MM.1S (cell line): Measurements from ENCODE around the gene ATF7IP.

Source experiments
- DNase-seq: peaks from one replicate; pipeline ENCODE4 v3.0.0-alpha.2; 2015
- H2AFZ ChIP-seq: fragments of 300-600 bp; sonication (generic); 2 replicates; pipeline ENCODE4 v1.6.0; 2016; ENCODE audit warnings: antibody characterized with exemption, low read length
- H3F3A ChIP-seq: fragments of 300-600 bp; sonication (generic); 2 replicates; pipeline ENCODE4 v1.6.1; 2016; ENCODE audit warnings: mild to moderate bottlenecking, antibody characterized with exemption, low read length, moderate library complexity, mixed read lengths; ENCODE audit not compliant: insufficient read depth
- H3K27ac ChIP-seq: fragments of 300-600 bp; sonication (generic); 2 replicates; pipeline ENCODE4 v1.5.1; 2016; ENCODE audit warnings: mild to moderate bottlenecking, low read length
- H3K27me3 ChIP-seq: fragments of 300-600 bp; sonication (generic); replicated peaks from 2 replicates; pipeline ENCODE4 v1.6.0; 2016; ENCODE audit warnings: low read length; ENCODE audit not compliant: insufficient read depth
- H3K36me3 ChIP-seq: fragments of 300-600 bp; sonication (generic); replicated peaks from 2 replicates; pipeline ENCODE4 v1.6.1; 2016; ENCODE audit warnings: mild to moderate bottlenecking, low read length, mixed read lengths; ENCODE audit not compliant: insufficient read depth
- H3K4me1 ChIP-seq: fragments of 300-600 bp; sonication (generic); 2 replicates; pipeline ENCODE4 v1.6.1; 2016; ENCODE audit warnings: low read length, mixed read lengths
- H3K4me2 ChIP-seq: fragments of 300-600 bp; sonication (generic); 2 replicates; pipeline ENCODE4 v1.6.0; 2016; ENCODE audit warnings: low read depth, low read length
- H3K4me3 ChIP-seq: fragments of 300-600 bp; sonication (generic); 2 replicates; pipeline ENCODE4 v1.5.1; 2016; ENCODE audit warnings: low read length, mixed read lengths
- H3K79me2 ChIP-seq: fragments of 300-600 bp; sonication (generic); 2 replicates; pipeline ENCODE4 v1.6.1; 2016; ENCODE audit warnings: mixed run types, low read length, mixed read lengths
- H3K9ac ChIP-seq: fragments of 300-600 bp; sonication (generic); 2 replicates; pipeline ENCODE4 v1.6.1; 2016; ENCODE audit warnings: low read length, mixed read lengths
- H3K9me2 ChIP-seq: fragments of 300-600 bp; sonication (generic); replicated peaks from 2 replicates; pipeline ENCODE4 v1.6.1; 2016; ENCODE audit warnings: mild to moderate bottlenecking, low read length, mixed read lengths; ENCODE audit not compliant: insufficient read depth
- H3K9me3 ChIP-seq: fragments of 300-600 bp; sonication (generic); replicated peaks from 2 replicates; pipeline ENCODE4 v1.6.1; 2016; ENCODE audit warnings: mild to moderate bottlenecking, low read length, mixed read lengths; ENCODE audit not compliant: insufficient read depth
- H4K20me1 ChIP-seq: fragments of 300-600 bp; sonication (generic); 2 replicates; pipeline ENCODE4 v1.6.1; 2016; ENCODE audit warnings: mild to moderate bottlenecking, low read length, moderate library complexity, mixed read lengths; ENCODE audit not compliant: insufficient read depth
- EZH2 ChIP-seq: fragments of 300-600 bp; sonication (generic); optimal IDR thresholded peaks from 2 replicates; pipeline ENCODE3; 2017; ENCODE audit warnings: low read depth, mild to moderate bottlenecking, antibody characterized with exemption, low read length, mixed read lengths
- EZH2phosphoT487 ChIP-seq: fragments of 300-600 bp; sonication (generic); IDR thresholded peaks from 2 replicates; pipeline ENCODE4 v1.6.1; 2018; ENCODE audit warnings: antibody characterized with exemption, low read length
- TF ChIP-seq, protein P1 (sequence below): fragments of 300-600 bp; sonication (generic); IDR thresholded peaks from 2 replicates; pipeline ENCODE4 v1.5.1; 2016; ENCODE audit warnings: antibody characterized with exemption, low read length, mixed read lengths

ATF7IP gene

DNA sequence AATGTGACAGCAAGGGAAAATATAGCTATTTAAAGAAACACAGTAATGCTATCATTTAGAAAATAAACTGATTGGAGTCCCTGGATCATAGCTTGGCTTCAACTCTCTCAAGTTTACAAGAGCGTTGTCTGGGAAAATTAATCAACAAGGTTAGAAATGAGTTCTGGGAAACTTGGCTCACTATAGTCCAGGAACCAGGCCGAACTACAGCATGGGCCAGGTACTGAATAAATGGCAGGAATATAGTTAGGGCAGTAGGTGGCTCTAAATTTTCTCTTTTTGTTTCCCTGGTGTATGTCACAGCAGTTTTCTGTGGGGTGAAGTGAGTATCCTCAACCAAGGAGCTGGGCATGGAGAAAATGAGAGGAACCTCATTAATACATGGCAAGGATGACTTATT is 129.8 kb downstream of the ATF7IP start:
- no peak overlapping the region for H3K27ac ChIP-seq
- no peak for DNase-seq
- no peaks in the 10 kb centered on the region for H3K4me1 ChIP-seq
- no peaks in the 10 kb centered on the region for H3K79me2 ChIP-seq
- H2AFZ ChIP-seq = no peak overlapping the region
- TF ChIP-seq, protein P1, sequence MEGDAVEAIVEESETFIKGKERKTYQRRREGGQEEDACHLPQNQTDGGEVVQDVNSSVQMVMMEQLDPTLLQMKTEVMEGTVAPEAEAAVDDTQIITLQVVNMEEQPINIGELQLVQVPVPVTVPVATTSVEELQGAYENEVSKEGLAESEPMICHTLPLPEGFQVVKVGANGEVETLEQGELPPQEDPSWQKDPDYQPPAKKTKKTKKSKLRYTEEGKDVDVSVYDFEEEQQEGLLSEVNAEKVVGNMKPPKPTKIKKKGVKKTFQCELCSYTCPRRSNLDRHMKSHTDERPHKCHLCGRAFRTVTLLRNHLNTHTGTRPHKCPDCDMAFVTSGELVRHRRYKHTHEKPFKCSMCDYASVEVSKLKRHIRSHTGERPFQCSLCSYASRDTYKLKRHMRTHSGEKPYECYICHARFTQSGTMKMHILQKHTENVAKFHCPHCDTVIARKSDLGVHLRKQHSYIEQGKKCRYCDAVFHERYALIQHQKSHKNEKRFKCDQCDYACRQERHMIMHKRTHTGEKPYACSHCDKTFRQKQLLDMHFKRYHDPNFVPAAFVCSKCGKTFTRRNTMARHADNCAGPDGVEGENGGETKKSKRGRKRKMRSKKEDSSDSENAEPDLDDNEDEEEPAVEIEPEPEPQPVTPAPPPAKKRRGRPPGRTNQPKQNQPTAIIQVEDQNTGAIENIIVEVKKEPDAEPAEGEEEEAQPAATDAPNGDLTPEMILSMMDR = no peak
- TF ChIP-seq EZH2 (no peak), EZH2phosphoT487 (no peak)
- H3K4me2 ChIP-seq = no peak overlapping the region
- no peaks in the 10 kb centered on the region for H4K20me1 ChIP-seq
- no peaks in the 10 kb centered on the region for H3F3A ChIP-seq
- H3K36me3 ChIP-seq = 0 out of 2 replicates have a peak, but pooled peaks cover 4% of the 10 kb centered on the region
- H3K9me3 ChIP-seq = no peaks in the 10 kb centered on the region
- no peak overlapping the region for H3K4me3 ChIP-seq
- H3K9ac ChIP-seq = no peak overlapping the region
- H3K9me2 ChIP-seq = no peaks in the 10 kb centered on the region
- no peaks in the 10 kb centered on the region for H3K27me3 ChIP-seq

DNA sequence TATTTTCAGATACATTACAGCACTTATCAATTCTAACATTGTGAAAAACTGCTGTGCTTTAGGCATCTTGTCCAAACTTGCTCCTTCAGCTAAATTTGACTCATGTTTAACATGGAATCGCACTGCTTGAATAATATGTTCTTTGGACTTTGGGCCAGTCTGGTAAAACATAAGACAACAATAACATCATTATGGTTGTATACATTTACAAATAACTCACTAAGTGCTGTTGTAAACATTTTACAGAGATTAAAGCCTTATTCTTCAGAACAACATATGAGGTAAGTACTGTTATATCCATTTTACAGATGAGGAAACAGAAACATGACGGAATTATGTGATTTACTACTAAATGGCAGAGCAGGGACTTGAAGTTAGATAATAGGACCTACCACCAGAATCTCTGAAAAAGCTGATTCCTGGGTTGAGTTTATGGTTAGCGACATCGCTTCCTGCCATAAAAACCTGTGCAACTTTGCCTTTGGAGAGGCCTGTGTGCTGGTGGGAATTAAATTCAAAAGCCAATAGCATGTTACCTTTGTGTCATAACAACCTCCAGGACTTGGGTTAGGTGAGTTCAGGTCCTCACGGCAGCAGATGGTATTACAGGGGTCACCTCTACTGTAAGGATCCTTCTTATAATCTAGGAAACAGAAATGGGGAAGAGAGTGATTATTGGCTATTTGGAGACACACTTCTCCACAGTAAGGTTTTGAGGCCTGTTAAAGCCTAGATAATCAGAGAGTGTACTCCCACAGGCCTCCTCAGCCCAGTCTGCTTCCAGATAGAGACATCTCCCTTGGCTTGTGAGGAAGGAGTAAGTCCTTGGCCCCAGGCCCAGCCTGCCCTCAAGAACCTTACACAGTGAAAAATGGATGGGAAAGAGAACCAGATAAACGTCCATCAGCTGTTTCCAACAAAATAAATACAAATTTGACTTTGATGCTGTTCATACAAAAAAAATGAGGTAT is 140.4 kb downstream of the ATF7IP start:
- Histone ChIP-seq H4K20me1 (no peaks in the 10 kb centered on the region), H3K4me3 (no peak overlapping the region), H3F3A (no peaks in the 10 kb centered on the region), H3K79me2 (no peaks in the 10 kb centered on the region), H3K27me3 (no peaks in the 10 kb centered on the region), H3K36me3 (no peaks in the 10 kb centered on the region), H3K9ac (no peak overlapping the region), H3K4me2 (no peak overlapping the region), H3K9me3 (no peaks in the 10 kb centered on the region), H3K27ac (no peak overlapping the region), H2AFZ (no peak overlapping the region), H3K4me1 (no peaks in the 10 kb centered on the region), H3K9me2 (no peaks in the 10 kb centered on the region)
- no peak for DNase-seq
- TF ChIP-seq, protein P1 = no peak
- no peak for TF ChIP-seq EZH2
- TF ChIP-seq EZH2phosphoT487 = no peak

DNA sequence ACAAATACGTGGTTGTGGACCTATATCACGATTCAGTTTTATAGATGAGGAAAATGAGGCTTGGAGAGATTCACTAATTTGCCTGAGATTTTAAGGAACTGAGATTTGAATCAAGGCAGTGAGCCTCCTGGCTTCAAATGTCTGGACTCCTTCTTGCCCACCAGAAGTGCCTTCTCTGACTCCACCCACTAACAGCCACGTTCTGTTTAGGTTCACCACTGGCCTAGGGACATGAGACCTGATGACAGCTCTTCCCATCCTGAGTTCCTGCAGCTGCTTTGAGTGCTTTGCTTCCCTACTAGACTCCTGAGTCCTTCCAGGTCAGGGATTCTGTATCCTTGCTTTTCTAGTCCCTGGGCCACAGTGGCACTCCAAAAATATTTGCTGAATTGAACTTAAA is 145.1 kb downstream of the ATF7IP start:
- no peaks in the 10 kb centered on the region for H3F3A ChIP-seq
- no peak overlapping the region for H3K27ac ChIP-seq
- DNase-seq = no peak
- no peaks in the 10 kb centered on the region for H3K79me2 ChIP-seq
- no peak overlapping the region for H3K9ac ChIP-seq
- no peaks in the 10 kb centered on the region for H3K4me1 ChIP-seq
- no peaks in the 10 kb centered on the region for H3K9me3 ChIP-seq
- no peaks in the 10 kb centered on the region for H4K20me1 ChIP-seq
- TF ChIP-seq, protein P1 = no peak
- no peak for TF ChIP-seq EZH2
- no peak for TF ChIP-seq EZH2phosphoT487
- no peaks in the 10 kb centered on the region for H3K36me3 ChIP-seq
- H3K4me3 ChIP-seq = no peak overlapping the region
- no peaks in the 10 kb centered on the region for H3K9me2 ChIP-seq
- no peak overlapping the region for H2AFZ ChIP-seq
- H3K4me2 ChIP-seq = no peak overlapping the region
- no peaks in the 10 kb centered on the region for H3K27me3 ChIP-seq
